GM10248 (cell line): Measurements from ENCODE around the gene WDR53.
"Not testable (repeated sequence)": the region's sequence is repeated elsewhere in the genome, so short reads cannot be mapped to it uniquely, and the experiment has no call there.

Source experiments
- CTCF ChIA-PET: fragments of 300-600 bp; sonication (Branson Sonifier 250); formaldehyde crosslinking; extraction: SDS; loops from one replicate; lab custom pipeline; 2021; ENCODE audit warnings: antibody characterized with exemption; lab: Yijun Ruan, JAX
- POLR2A ChIA-PET: fragments of 350-650 bp; sonication (Branson Sonifier 250); formaldehyde crosslinking; extraction: SDS; loops from one replicate; lab custom pipeline; 2020; ENCODE audit warnings: antibody characterized with exemption; lab: Yijun Ruan, JAX
- DNase-seq: peaks from one replicate; pipeline ENCODE4 v3.0.0; 2012; ENCODE audit errors: extremely low spot score
- CTCF ChIP-seq: IDR thresholded peaks from 2 replicates; pipeline ENCODE4 v1.5.1; 2012; ENCODE audit warnings: mild to moderate bottlenecking, low read depth; ENCODE audit errors: extremely low read depth, missing control alignments, control extremely low read depth

The WDR53 gene

GRCh38 chr3:196517162-196517800, 51.1 kb downstream of the WDR53 start:
- ChIA-PET CTCF (no interaction called here), POLR2A (no interaction called here)
- DNase-seq, result no peak
- no peak for TF ChIP-seq CTCF

- POLR2A ChIA-PET, result no interaction called here
- DNase-seq, result no peak
- no peak for TF ChIP-seq CTCF
- CTCF ChIA-PET, result no interaction called here
Observed at GRCh38 chr3:196514913-196515621, 53.3 kb downstream of the WDR53 start, which contains the start of gene SMCO1. SMCO1 (minus strand) TSS chr3:196515346; CDS start chr3:196515209, 137 bp downstream.

- TF ChIP-seq CTCF, result no peak
- DNase-seq, result no peak
- ChIA-PET CTCF (no interaction called here), POLR2A (no interaction called here)
Observed at GRCh38 chr3:196514350-196514716, 54.0 kb downstream of the WDR53 start.

- no peak for TF ChIP-seq CTCF
- ChIA-PET CTCF (interaction anchor here (2.1 kb wide), 1 partner anchor 15 kb away, joined by 12 read pairs; no protein-coding TSS in a partner anchor), POLR2A (no interaction called here)
- DNase-seq, result no peak
Observed at GRCh38 chr3:196513697-196514349, 54.5 kb downstream of the WDR53 start.

GRCh38 chr3:196511646-196512425, 56.5 kb downstream of the WDR53 start:
- DNase-seq, POLR2A ChIA-PET: not testable (repeated sequence)
- CTCF ChIA-PET, result interaction anchor here (1.1 to 2.1 kb wide), 2 partner anchors 11 to 17 kb away, joined by 6 to 12 read pairs; no protein-coding TSS in a partner anchor

GRCh38 chr3:196511108-196511507, 57.2 kb downstream of the WDR53 start:
- DNase-seq, POLR2A ChIA-PET: not testable (repeated sequence)
- CTCF ChIA-PET, result interaction anchor here (1.9 to 2.5 kb wide), 2 partner anchors 11 to 17 kb away, joined by 9 to 13 read pairs; no protein-coding TSS in a partner anchor

GRCh38 chr3:196506687-196507086, 61.7 kb downstream of the WDR53 start:
- no peak for TF ChIP-seq CTCF
- CTCF ChIA-PET, result interaction anchor here (1.1 to 5.7 kb wide), 4 partner anchors 14 to 22 kb away, joined by 4 to 30 read pairs (median 6); no protein-coding TSS in a partner anchor
- DNase-seq, result no peak
- POLR2A ChIA-PET, result no interaction called here
